Measurements from ENCODE around the gene NRXN2.
"Not testable (repeated sequence)": the region's sequence is repeated elsewhere in the genome, so short reads cannot be mapped to it uniquely, and the experiment has no call there.

Gene NRXN2

GRCh38 chr11:64582885-64583284, 140.1 kb downstream of the NRXN2 start:
- no peak for DNase-seq

GRCh38 chr11:64581057-64581523, 141.9 kb downstream of the NRXN2 start:
- no peak for DNase-seq

- no peak for DNase-seq
These were observed 142.6 kb downstream of the NRXN2 start for GRCh38 chr11:64580412-64580811.

DNA sequence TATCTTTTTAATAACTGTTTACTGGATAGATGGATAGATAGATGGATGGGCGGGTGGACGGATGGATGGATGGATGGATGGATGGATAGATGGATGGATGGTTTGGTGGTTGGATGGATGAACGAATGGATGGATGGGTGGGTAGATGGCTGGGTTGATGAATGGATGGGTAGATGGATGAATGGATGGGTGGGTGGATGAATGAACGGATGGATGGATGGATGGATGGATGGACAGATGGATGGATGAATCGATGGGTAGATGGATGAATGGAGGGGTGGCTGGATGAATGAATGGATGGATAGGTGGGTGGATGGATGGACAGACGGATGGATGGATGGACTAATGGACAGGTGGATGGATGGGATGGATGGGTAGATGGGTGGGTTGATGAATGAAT, 145.8 kb downstream of the NRXN2 start:
- no peak for DNase-seq

- DNase-seq: no peak
These were observed 150.9 kb downstream of the NRXN2 start for GRCh38 chr11:64572143-64572542.

GRCh38 chr11:64571410-64572091, 151.4 kb downstream of the NRXN2 start:
- no peak for DNase-seq

GRCh38 chr11:64571050-64571409, 152.0 kb downstream of the NRXN2 start:
- DNase-seq: no peak

- no peak for DNase-seq
These were observed 152.7 kb downstream of the NRXN2 start for GRCh38 chr11:64570341-64570740.

- no peak for DNase-seq
These were observed 153.6 kb downstream of the NRXN2 start for GRCh38 chr11:64569300-64569970.

- no peak for DNase-seq
These were observed 154.3 kb downstream of the NRXN2 start for GRCh38 chr11:64568584-64569140.

DNA sequence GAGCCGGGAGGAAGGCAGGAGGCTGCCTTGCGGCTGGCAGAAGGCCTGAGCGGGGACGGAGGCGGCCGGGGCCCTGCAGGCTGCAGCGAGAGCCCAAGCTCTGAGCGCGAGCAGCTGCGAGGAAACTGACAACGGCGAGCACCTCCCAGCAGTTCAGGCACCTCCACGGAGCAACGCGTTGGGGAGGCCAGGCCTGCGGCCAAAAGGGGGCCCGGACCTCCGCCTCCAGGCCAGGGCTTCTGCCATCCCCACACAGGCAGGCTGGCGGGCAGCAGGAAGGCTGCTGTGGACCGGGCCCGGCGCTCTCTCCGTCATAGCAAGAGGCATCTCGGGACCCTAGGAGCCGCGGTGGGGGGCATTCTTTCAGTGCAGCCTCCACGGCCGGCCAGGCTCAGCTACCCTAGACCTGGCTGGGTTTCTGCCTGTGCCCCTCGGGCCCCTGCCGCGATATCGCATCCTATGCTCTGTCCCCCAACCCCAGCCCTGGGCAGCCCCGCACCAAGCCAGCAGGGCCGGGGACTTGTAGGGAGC, 154.9 kb downstream of the NRXN2 start:
- no peak for DNase-seq

DNA sequence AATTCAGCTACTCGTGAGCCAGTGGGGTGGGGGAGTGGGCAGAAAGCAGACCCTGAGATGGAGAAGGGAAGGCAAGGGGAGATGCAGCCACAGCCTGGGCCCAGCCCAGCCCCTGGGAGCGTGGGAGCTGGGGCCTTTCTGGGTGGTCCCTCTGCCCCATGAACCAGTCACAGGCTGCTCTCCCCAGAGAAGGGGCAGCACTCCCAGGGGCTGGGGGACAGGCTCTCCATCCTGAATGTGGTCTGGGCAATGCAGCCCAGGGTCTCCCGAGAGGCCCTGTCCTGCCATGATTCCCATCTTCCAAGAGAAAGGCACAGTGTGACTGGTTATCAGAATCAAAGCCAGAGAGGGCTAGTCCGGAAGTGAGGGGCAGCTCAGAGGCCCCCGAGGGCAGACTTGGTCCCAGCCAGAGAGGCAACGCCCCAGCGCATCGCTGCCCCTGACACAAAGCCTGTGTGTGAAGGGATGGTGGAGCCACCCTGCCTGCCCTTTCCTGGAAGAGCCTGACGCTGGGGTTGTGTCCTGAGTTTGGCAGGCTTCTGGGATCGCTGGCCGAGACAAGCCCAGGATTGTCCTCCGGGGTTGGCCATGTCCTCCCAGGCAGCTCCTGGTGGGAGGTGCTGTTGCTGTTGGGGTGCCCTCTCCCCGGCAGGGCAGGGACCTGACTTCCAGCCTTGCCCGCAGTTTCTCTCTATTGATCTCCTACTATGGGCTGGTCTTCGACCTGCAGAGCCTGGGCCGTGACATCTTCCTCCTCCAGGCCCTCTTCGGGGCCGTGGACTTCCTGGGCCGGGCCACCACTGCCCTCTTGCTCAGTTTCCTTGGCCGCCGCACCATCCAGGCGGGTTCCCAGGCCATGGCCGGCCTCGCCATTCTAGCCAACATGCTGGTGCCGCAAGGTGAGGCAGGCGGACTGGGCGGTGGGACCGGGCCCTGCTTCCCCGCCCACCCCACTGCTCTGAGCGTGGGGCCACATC, 155.8 kb downstream of the NRXN2 start:
- DNase-seq: no peak

DNA sequence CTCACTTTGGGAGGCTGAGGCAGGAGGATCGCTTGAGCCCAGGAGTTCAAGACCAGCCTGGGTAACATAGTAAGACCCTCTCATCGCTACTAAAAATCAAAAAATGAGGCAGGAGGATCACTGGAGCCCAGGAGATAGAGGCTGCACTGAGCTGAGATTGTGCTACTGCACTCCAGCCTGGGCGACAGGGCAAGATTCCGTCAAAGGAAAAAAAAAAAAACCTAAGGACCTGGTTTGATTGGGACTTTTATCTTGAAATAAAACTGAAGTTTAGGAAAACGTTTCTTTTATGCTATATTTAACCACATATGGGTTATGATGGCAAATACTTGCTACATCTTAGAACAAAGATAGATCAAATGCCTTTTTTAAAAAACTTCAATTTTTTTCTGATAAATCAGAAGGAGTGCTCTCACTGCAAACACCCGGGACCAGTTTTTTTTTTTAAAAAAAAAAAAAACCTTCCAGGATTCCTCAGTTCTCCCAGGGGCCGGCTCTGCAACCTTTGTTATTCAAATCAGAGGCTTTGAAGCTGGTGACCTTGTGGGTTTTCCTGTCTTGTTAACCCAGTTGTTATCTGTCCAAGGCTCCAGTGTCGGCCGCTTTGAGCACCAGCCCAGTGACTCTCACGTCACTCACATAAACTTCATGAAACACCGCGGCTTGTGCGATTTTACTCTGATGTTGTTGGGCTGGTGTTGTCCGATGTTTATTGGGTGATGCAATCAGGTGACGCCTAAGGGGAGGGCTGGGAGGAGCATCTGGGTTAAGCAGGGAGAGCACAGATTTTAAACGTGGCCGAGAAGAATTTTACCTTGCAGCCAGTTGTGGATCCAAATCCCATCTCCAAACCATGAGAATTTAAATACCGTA, 156.7 kb downstream of the NRXN2 start:
- DNase-seq: no peak

DNA sequence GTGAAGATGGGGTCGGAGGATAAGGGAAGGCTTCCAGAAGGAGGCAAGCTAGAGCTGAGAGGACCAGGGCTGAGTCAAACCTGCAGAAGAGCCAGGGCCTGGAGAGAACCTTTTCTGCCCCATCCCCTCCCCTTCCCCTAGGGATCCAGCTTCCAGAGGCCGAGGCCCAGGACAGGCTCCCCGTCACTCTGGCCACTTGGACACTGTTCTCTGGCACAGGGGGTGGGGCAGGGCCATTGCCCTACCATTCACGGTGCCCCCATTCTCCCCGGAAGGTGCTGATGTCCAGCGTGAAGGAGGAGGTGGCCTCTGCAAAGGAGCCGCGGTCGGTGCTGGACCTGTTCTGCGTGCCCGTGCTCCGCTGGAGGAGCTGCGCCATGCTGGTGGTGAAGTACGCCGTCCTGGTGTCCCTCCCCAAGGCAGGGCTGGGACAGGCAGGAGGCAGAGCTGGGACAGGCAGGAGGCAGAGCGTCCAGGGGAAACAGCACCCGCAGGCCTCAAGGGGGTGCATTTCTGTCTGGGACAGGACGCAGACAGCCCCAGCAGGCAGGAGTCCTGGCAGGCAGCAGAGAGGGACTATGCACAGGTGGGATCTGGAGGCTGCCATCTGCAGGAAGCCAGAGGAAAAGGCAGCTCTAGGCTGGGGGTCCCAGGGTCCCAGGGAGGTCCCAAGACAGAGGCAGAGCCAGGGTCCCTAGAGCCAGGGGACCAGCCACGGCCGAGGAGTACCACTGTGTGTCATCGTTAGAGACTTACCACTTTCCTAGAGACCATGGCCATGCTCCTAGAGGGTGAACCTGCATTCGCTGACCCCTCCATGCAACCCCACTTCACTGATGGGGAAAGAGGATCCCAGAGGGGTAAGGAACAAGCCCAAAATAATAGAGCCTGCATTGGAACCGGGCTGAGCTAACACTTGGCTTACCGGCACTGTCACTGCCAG, 157.8 kb downstream of the NRXN2 start:
- DNase-seq: no peak

GRCh38 chr11:64564419-64564818, 158.6 kb downstream of the NRXN2 start:
- no peak for DNase-seq

- DNase-seq: no peak
These were observed 159.0 kb downstream of the NRXN2 start for GRCh38 chr11:64563966-64564365.

GRCh38 chr11:64562723-64563351, 160.2 kb downstream of the NRXN2 start:
- no peak for DNase-seq

GRCh38 chr11:64561984-64562722, 160.8 kb downstream of the NRXN2 start:
- no peak for DNase-seq

DNA sequence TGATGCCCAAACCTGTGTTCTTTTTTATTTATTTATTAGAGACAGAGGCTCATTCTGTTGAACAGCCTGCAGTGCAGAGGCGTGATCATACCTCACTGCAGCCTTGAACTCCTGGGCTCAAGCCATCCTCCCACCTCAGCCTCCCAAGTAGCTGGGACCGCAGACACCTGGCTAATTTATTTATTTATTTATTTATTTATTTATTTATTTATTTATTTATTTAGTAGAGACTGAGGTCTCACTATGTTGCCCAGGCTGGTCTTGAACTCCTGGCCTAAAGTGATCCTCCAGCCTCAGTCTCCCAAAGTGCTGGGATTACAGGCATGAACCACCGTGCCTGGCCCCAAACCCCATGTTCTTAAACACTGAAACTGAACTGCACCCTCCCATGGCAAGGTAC, 161.6 kb downstream of the NRXN2 start:
- DNase-seq: not testable (repeated sequence)

Data from activated gamma-delta T cell (primary cell).